Adrenal gland (tissue), 5 donors: ENCODE measurements around the gene GALNT6.

Source experiments
- POLR2A ChIP-seq, 2 donors: fragments of 450-650 bp; IDR thresholded peaks; one replicate each; pipeline ENCODE4 v1.6.1; 2017; ENCODE audit warnings: antibody characterized with exemption in 2 of 2, mild to moderate bottlenecking in 2 of 2, moderate library complexity in 1 of 2
- TF ChIP-seq, protein P1 (sequence below), 6 experiments: fragments of 450-650 bp in 4 of 6; fragments of 200-600 bp in 2 of 6; sonication (generic) in 1 of 6; IDR thresholded peaks; 1 replicate in 5 of 6; 2 replicates in 1 of 6; pipeline versions ENCODE4 v1.5.1 to v1.8.0; 2016 to 2021; ENCODE audit warnings: antibody characterized with exemption in 6 of 6, mild to moderate bottlenecking in 2 of 6, moderate library complexity in 1 of 6
- donor health status: DM: no; HTN: no; CAD: no.

DNA sequence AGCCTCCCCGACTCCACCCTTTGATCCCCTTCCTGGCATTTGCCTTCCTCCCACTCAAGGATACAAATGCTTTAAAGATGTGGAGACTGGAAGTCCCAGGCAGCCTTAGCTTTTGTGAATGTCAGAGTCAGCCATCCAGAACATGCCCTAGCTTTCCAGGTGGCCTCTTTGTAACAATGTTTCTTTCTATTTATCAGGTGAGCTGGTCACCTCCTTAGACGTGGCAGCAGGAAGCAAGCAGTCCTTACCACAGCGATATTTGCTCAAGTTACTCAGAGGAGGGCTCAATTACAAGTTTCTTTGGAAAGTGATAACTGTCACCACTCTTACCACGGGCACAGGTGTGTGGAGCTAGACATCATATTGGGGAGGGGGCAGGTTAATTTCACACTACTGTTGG lies 4.9 kb downstream of the GALNT6 start:
- TF ChIP-seq, protein P1, sequence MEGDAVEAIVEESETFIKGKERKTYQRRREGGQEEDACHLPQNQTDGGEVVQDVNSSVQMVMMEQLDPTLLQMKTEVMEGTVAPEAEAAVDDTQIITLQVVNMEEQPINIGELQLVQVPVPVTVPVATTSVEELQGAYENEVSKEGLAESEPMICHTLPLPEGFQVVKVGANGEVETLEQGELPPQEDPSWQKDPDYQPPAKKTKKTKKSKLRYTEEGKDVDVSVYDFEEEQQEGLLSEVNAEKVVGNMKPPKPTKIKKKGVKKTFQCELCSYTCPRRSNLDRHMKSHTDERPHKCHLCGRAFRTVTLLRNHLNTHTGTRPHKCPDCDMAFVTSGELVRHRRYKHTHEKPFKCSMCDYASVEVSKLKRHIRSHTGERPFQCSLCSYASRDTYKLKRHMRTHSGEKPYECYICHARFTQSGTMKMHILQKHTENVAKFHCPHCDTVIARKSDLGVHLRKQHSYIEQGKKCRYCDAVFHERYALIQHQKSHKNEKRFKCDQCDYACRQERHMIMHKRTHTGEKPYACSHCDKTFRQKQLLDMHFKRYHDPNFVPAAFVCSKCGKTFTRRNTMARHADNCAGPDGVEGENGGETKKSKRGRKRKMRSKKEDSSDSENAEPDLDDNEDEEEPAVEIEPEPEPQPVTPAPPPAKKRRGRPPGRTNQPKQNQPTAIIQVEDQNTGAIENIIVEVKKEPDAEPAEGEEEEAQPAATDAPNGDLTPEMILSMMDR (IDR thresholded peaks at IDR 0.05): no peak
- TF ChIP-seq POLR2A (IDR thresholded peaks at IDR 0.05): no peak
